CD14-positive monocyte (primary cell): Measurements from ENCODE around the gene C12orf57. TPM values are rescaled to one million over a fixed set of nuclear protein-coding genes. Genes with fewer than 3 reads are reported as not detected.
A peak's percentile ranks its signal among the peaks of the same experiment; 100 is the strongest.

Experiments used
- DNase-seq, 3 donors: peaks; one replicate each; pipeline ENCODE4 v3.0.0-alpha.2; 2011 to 2022
- H2AFZ ChIP-seq: 2 replicates; pipeline ENCODE4 v1.6.0; 2012; ENCODE audit warnings: mild to moderate bottlenecking, low read depth, low read length, inconsistent platforms; ENCODE audit not compliant: insufficient read depth, poor library complexity, severe bottlenecking
- H3K27ac ChIP-seq, 2 donors: 1 replicate in 1 of 2; 2 replicates in 1 of 2; pipeline ENCODE4 v1.5.1; 2012 to 2013; ENCODE audit warnings: low read length in 2 of 2, control low read depth in 1 of 2, inconsistent platforms in 1 of 2, low read depth in 1 of 2, mild to moderate bottlenecking in 1 of 2
- H3K27me3 ChIP-seq, 2 donors: one replicate each; pipeline versions ENCODE4 v1.6.0 to v1.6.1; 2011 to 2013; ENCODE audit warnings: low read length in 2 of 2; ENCODE audit not compliant: control insufficient read depth in 2 of 2, insufficient read depth in 2 of 2
- H3K36me3 ChIP-seq, 2 donors: replicated peaks in 1 of 2; 1 replicate in 1 of 2; 2 replicates in 1 of 2; pipeline versions ENCODE4 v1.5.1 to v1.6.1; 2012 to 2013; ENCODE audit warnings: low read length in 2 of 2, control low read depth in 1 of 2, inconsistent platforms in 1 of 2, mild to moderate bottlenecking in 1 of 2; ENCODE audit not compliant: insufficient read depth in 2 of 2, control insufficient read depth in 1 of 2
- H3K4me1 ChIP-seq, 2 donors: 1 replicate in 1 of 2; 2 replicates in 1 of 2; pipeline versions ENCODE4 v1.5.1 to v1.6.1; 2012 to 2013; ENCODE audit warnings: low read length in 2 of 2, control low read depth in 1 of 2, inconsistent platforms in 1 of 2, mild to moderate bottlenecking in 1 of 2, moderate library complexity in 1 of 2; ENCODE audit not compliant: insufficient read depth in 2 of 2, control insufficient read depth in 1 of 2
- H3K4me2 ChIP-seq: replicated peaks from 2 replicates; pipeline ENCODE3; 2012; ENCODE audit warnings: low read length, moderate library complexity, mild to moderate bottlenecking; ENCODE audit not compliant: poor library complexity, severe bottlenecking; ENCODE audit errors: extremely low read depth
- H3K4me3 ChIP-seq, 3 experiments: fragments of 200-600 bp in 1 of 3; sonication (generic) in 1 of 3; replicated peaks in 1 of 3; 1 replicate in 2 of 3; 2 replicates in 1 of 3; pipeline ENCODE4 v1.5.1; 2011 to 2013; ENCODE audit warnings: low read length in 3 of 3, mild to moderate bottlenecking in 3 of 3, control low read depth in 2 of 3, low read depth in 2 of 3, inconsistent platforms in 1 of 3, moderate library complexity in 1 of 3
- H3K79me2 ChIP-seq: 2 replicates; pipeline ENCODE4 v1.6.0; 2012; ENCODE audit warnings: mild to moderate bottlenecking, control low read depth, inconsistent platforms, low read length, moderate library complexity; ENCODE audit not compliant: insufficient read depth
- H3K9ac ChIP-seq: 2 replicates; pipeline ENCODE4 v1.6.0; 2017; ENCODE audit warnings: low read length, mild to moderate bottlenecking; ENCODE audit not compliant: insufficient read depth, poor library complexity, severe bottlenecking
- H3K9me3 ChIP-seq, 2 donors: replicated peaks in 1 of 2; 1 replicate in 1 of 2; 2 replicates in 1 of 2; pipeline versions ENCODE4 v1.5.1 to v1.6.1; 2012 to 2013; ENCODE audit warnings: low read length in 2 of 2, control low read depth in 1 of 2; ENCODE audit not compliant: control insufficient read depth in 1 of 2, insufficient read depth in 1 of 2
- H4K20me1 ChIP-seq: 2 replicates; pipeline ENCODE4 v1.6.0; 2012; ENCODE audit warnings: mild to moderate bottlenecking, low read length, control low read depth, moderate library complexity; ENCODE audit not compliant: insufficient read depth
- H3K27ac Mint-ChIP-seq, 7 donors: one replicate each; pipeline ENCODE4 v1.8.0; 2020; ENCODE audit warnings: mild to moderate bottlenecking in 7 of 7, mixed read lengths in 7 of 7, moderate library complexity in 6 of 7, inconsistent platforms in 2 of 7
- H3K27me3 Mint-ChIP-seq, 3 donors: one replicate each; pipeline ENCODE4 v1.8.0; 2021 to 2022; ENCODE audit warnings: low read depth in 3 of 3, mild to moderate bottlenecking in 3 of 3, mixed read lengths in 3 of 3, moderate library complexity in 3 of 3, inconsistent platforms in 1 of 3
- H3K36me3 Mint-ChIP-seq, 2 donors: one replicate each; pipeline ENCODE4 v1.8.0; 2020; ENCODE audit warnings: mixed read lengths in 2 of 2, inconsistent platforms in 1 of 2, mild to moderate bottlenecking in 1 of 2
- H3K4me1 Mint-ChIP-seq: one replicate; pipeline ENCODE4 v1.8.0; 2020; ENCODE audit warnings: mild to moderate bottlenecking, mixed read lengths
- H3K4me3 Mint-ChIP-seq, 2 donors: one replicate each; pipeline ENCODE4 v1.8.0; 2020; ENCODE audit warnings: mild to moderate bottlenecking in 2 of 2, mixed read lengths in 2 of 2, moderate library complexity in 1 of 2
- H3K9me3 Mint-ChIP-seq, 7 donors: one replicate each; pipeline ENCODE4 v1.8.0; 2020 to 2022; ENCODE audit warnings: mixed read lengths in 7 of 7, mild to moderate bottlenecking in 6 of 7, moderate library complexity in 6 of 7, inconsistent platforms in 2 of 7
- WGBS: methylation state at CpG from one replicate; pipeline ENCODE4 v1.1.5; 2013; ENCODE audit warnings: missing lambda C conversion rate; ENCODE audit not compliant: insufficient coverage; 5-methylcytosine and 5-hydroxymethylcytosine counted together
- intact Hi-C, 2 donors: fragments of 100-400 bp; cut with micrococcal nuclease; formaldehyde crosslinking; loops; one replicate each; pipeline versions ENCODE4 v1.15.0 to v1.15.1; 2023
- polyA plus RNA-seq, 3 donors: library from polyadenylated mRNA; depleted of rRNA in 1 of 3; unstranded in 2 of 3; stranded (reverse) in 1 of 3; fragments of 300-500 nt in 2 of 3; fragments of >200 nt in 1 of 3; fragmentation: Illumina TruSeq in 2 of 3; gene quantifications; 1 replicate in 2 of 3; 2 replicates in 1 of 3; pipeline ENCODE4 v1.2.3, GENCODE V29; 2012 to 2021
- TF ChIP-seq, protein P1 (sequence below): fragments of 200-600 bp; IDR thresholded peaks from one replicate; pipeline ENCODE4 v1.8.0; 2022; ENCODE audit warnings: antibody characterized with exemption, mild to moderate bottlenecking

C12orf57 gene
- polyA plus RNA-seq, 3 donors = 19.1 to 59.2 (median 24.2) TPM

DNA sequence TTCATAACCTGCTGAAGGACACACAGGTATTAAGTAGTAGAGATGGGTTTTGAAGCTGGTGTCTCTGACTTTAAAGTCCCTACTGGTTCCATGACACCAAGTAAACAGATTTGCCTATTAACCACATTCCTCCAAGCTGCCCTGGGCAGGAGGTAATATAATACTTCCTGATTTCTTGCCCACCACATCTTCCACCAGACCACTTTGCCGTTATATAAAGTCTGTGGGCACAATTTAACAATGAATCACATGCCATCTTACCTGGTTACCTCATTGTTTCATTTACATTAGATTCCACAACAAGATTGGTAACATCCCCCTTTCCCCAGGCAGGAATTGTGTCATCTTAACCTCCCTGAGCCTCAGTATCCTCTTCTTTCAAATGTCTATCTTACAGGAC is 40.1 kb upstream of the C12orf57 start:
- no peak for DNase-seq
- Mint-ChIP-seq H3K9me3 (no peaks in the 10 kb centered on the region), H3K4me1 (peaks cover 13% of the 10 kb centered on the region), H3K27ac (peak overlapping the region in 1 of 7 donors; percentile 73), H3K27me3 (peaks cover 0 to 2% (median 0%) of the 10 kb centered on the region in 3 donors), H3K36me3 (peaks cover 3 to 5% of the 10 kb centered on the region in 2 donors), H3K4me3 (no peak overlapping the region)
- TF ChIP-seq, protein P1, sequence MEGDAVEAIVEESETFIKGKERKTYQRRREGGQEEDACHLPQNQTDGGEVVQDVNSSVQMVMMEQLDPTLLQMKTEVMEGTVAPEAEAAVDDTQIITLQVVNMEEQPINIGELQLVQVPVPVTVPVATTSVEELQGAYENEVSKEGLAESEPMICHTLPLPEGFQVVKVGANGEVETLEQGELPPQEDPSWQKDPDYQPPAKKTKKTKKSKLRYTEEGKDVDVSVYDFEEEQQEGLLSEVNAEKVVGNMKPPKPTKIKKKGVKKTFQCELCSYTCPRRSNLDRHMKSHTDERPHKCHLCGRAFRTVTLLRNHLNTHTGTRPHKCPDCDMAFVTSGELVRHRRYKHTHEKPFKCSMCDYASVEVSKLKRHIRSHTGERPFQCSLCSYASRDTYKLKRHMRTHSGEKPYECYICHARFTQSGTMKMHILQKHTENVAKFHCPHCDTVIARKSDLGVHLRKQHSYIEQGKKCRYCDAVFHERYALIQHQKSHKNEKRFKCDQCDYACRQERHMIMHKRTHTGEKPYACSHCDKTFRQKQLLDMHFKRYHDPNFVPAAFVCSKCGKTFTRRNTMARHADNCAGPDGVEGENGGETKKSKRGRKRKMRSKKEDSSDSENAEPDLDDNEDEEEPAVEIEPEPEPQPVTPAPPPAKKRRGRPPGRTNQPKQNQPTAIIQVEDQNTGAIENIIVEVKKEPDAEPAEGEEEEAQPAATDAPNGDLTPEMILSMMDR = no peak
- Histone ChIP-seq H4K20me1 (no peaks in the 10 kb centered on the region), H3K4me1 (peaks cover 26 to 30% of the 10 kb centered on the region in 2 donors), H2AFZ (peak overlapping the region; percentile 91), H3K27ac (no peak overlapping the region), H3K4me3 (no peak overlapping the region), H3K9ac (no peak overlapping the region), H3K27me3 (no peaks in the 10 kb centered on the region), H3K36me3 (peaks cover 0 to 9% of the 10 kb centered on the region in 2 donors), H3K79me2 (no peaks in the 10 kb centered on the region), H3K4me2 (no peak overlapping the region), H3K9me3 (no peaks in the 10 kb centered on the region)
- intact Hi-C loops = loop anchor here in 1 of 2 donors (1.0 to 10.0 kb wide), 2 partner anchors 30 to 49 kb away; partner anchors contain the start of genes CDCA3, SPSB2 and USP5
- WGBS = 13% methylated on average over 1 of the region's 1 CpG

DNA sequence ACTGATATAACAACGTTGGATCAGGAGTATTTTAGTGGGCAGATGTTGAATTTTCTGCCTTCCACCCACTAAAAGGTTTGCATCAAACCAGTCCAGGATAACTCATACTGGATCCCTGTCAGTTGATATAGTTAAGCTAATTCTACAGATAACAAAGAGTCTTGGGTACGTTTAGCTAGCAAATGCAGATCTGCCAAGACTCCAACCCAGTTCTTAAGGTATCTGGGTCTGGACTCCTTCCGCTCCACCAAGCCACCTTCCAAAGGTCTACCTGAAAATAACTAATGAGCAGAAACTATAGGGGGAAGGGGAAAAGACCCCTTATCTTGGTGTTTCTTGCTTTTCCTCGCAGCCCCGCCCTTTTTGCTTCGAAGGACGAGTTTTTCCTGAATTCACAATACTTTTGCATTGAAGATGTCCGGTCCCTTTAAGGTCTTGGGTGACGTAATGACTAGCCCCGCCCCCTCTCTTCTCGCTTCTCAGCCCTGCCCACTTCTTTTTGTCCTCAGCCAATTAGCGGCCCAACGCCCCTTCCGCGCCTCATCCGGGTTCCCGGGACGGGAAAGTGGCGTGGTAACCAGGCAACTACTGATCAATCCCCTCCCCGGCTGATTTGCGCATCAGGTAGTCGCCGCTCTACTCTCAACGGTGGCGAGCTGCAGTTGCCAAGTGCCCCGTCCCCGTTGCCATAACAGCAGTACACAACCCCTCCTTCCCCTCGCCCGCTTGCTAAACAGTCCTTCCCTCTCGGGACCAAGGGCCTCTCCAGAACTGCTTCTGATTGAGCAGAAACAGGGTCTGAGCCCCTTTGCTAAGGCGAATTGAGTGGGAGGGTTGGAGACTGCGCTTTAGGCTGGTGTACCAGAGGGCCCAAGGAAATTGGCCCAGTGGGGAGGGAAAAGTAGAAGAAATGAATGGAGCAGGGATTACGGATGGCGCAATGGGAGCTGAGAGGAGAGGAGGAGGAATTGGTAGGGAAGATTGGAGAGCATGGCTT is 39.2 kb upstream of the C12orf57 start, which contains the start of gene LRRC23:
Gene LRRC23, plus strand, starts transcription at position 543 of the 997 bp plus-strand sequence. CDS start 812 bp downstream, outside the sequence.
- Histone ChIP-seq H3K4me3 (peak within 1 kb of the TSS; percentile 77 to 89 (median 89)), H2AFZ (peak within 1 kb of the TSS; percentile 91), H3K4me2 (peak within 1 kb of the TSS; percentile 94), H3K27me3 (no peaks in the 10 kb centered on the region), H4K20me1 (no peaks in the 10 kb centered on the region), H3K4me1 (peaks cover 20 to 23% of the 10 kb centered on the region in 2 donors), H3K9me3 (no peaks in the 10 kb centered on the region), H3K27ac (peak within 1 kb of the TSS; percentile 41 to 84), H3K36me3 (peaks cover 0 to 9% of the 10 kb centered on the region in 2 donors), H3K79me2 (no peaks in the 10 kb centered on the region), H3K9ac (peak within 1 kb of the TSS; percentile 70)
- 6% methylated on average over 26 of the region's 34 CpGs for WGBS
- Mint-ChIP-seq H3K9me3 (no peaks in the 10 kb centered on the region), H3K36me3 (peaks cover 3 to 5% of the 10 kb centered on the region in 2 donors), H3K27me3 (no peaks in the 10 kb centered on the region), H3K27ac (peak within 1 kb of the TSS in 1 of 7 donors; percentile 73), H3K4me1 (peaks cover 9% of the 10 kb centered on the region), H3K4me3 (no peak within 1 kb of the TSS)
- intact Hi-C loops = loop anchor here (1.0 to 10.0 kb wide), 3 partner anchors 31 to 50 kb away; partner anchors contain the start of genes SPSB2 (in 2 of the 2), CDCA3 (in 1 of the 2) and USP5 (in 1 of the 2)
- DNase-seq = peak; percentile 89 to 93 (median 92)
- TF ChIP-seq, protein P1 = no peak
